CD14-positive monocyte (primary cell): ENCODE measurements around the gene KRT75. TPM values are rescaled to one million over a fixed set of nuclear protein-coding genes. Genes with fewer than 3 reads are reported as not detected.

Source experiments
- DNase-seq, 3 donors: peaks; one replicate each; pipeline ENCODE4 v3.0.0-alpha.2; 2011 to 2022
- H2AFZ ChIP-seq: 2 replicates; pipeline ENCODE4 v1.6.0; 2012; ENCODE audit warnings: mild to moderate bottlenecking, low read depth, low read length, inconsistent platforms; ENCODE audit not compliant: insufficient read depth, poor library complexity, severe bottlenecking
- H3K27ac ChIP-seq, 2 donors: 1 replicate in 1 of 2; 2 replicates in 1 of 2; pipeline ENCODE4 v1.5.1; 2012 to 2013; ENCODE audit warnings: low read length in 2 of 2, control low read depth in 1 of 2, inconsistent platforms in 1 of 2, low read depth in 1 of 2, mild to moderate bottlenecking in 1 of 2
- H3K27me3 ChIP-seq, 2 donors: one replicate each; pipeline versions ENCODE4 v1.6.0 to v1.6.1; 2011 to 2013; ENCODE audit warnings: low read length in 2 of 2; ENCODE audit not compliant: control insufficient read depth in 2 of 2, insufficient read depth in 2 of 2
- H3K36me3 ChIP-seq, 2 donors: replicated peaks in 1 of 2; 1 replicate in 1 of 2; 2 replicates in 1 of 2; pipeline versions ENCODE4 v1.5.1 to v1.6.1; 2012 to 2013; ENCODE audit warnings: low read length in 2 of 2, control low read depth in 1 of 2, inconsistent platforms in 1 of 2, mild to moderate bottlenecking in 1 of 2; ENCODE audit not compliant: insufficient read depth in 2 of 2, control insufficient read depth in 1 of 2
- H3K4me1 ChIP-seq, 2 donors: 1 replicate in 1 of 2; 2 replicates in 1 of 2; pipeline versions ENCODE4 v1.5.1 to v1.6.1; 2012 to 2013; ENCODE audit warnings: low read length in 2 of 2, control low read depth in 1 of 2, inconsistent platforms in 1 of 2, mild to moderate bottlenecking in 1 of 2, moderate library complexity in 1 of 2; ENCODE audit not compliant: insufficient read depth in 2 of 2, control insufficient read depth in 1 of 2
- H3K4me2 ChIP-seq: replicated peaks from 2 replicates; pipeline ENCODE3; 2012; ENCODE audit warnings: low read length, moderate library complexity, mild to moderate bottlenecking; ENCODE audit not compliant: poor library complexity, severe bottlenecking; ENCODE audit errors: extremely low read depth
- H3K4me3 ChIP-seq, 3 experiments: fragments of 200-600 bp in 1 of 3; sonication (generic) in 1 of 3; replicated peaks in 1 of 3; 1 replicate in 2 of 3; 2 replicates in 1 of 3; pipeline ENCODE4 v1.5.1; 2011 to 2013; ENCODE audit warnings: low read length in 3 of 3, mild to moderate bottlenecking in 3 of 3, control low read depth in 2 of 3, low read depth in 2 of 3, inconsistent platforms in 1 of 3, moderate library complexity in 1 of 3
- H3K79me2 ChIP-seq: 2 replicates; pipeline ENCODE4 v1.6.0; 2012; ENCODE audit warnings: mild to moderate bottlenecking, control low read depth, inconsistent platforms, low read length, moderate library complexity; ENCODE audit not compliant: insufficient read depth
- H3K9ac ChIP-seq: 2 replicates; pipeline ENCODE4 v1.6.0; 2017; ENCODE audit warnings: low read length, mild to moderate bottlenecking; ENCODE audit not compliant: insufficient read depth, poor library complexity, severe bottlenecking
- H3K9me3 ChIP-seq, 2 donors: replicated peaks in 1 of 2; 1 replicate in 1 of 2; 2 replicates in 1 of 2; pipeline versions ENCODE4 v1.5.1 to v1.6.1; 2012 to 2013; ENCODE audit warnings: low read length in 2 of 2, control low read depth in 1 of 2; ENCODE audit not compliant: control insufficient read depth in 1 of 2, insufficient read depth in 1 of 2
- H4K20me1 ChIP-seq: 2 replicates; pipeline ENCODE4 v1.6.0; 2012; ENCODE audit warnings: mild to moderate bottlenecking, low read length, control low read depth, moderate library complexity; ENCODE audit not compliant: insufficient read depth
- H3K27ac Mint-ChIP-seq, 7 donors: one replicate each; pipeline ENCODE4 v1.8.0; 2020; ENCODE audit warnings: mild to moderate bottlenecking in 7 of 7, mixed read lengths in 7 of 7, moderate library complexity in 6 of 7, inconsistent platforms in 2 of 7
- H3K27me3 Mint-ChIP-seq, 3 donors: one replicate each; pipeline ENCODE4 v1.8.0; 2021 to 2022; ENCODE audit warnings: low read depth in 3 of 3, mild to moderate bottlenecking in 3 of 3, mixed read lengths in 3 of 3, moderate library complexity in 3 of 3, inconsistent platforms in 1 of 3
- H3K36me3 Mint-ChIP-seq, 2 donors: one replicate each; pipeline ENCODE4 v1.8.0; 2020; ENCODE audit warnings: mixed read lengths in 2 of 2, inconsistent platforms in 1 of 2, mild to moderate bottlenecking in 1 of 2
- H3K4me1 Mint-ChIP-seq: one replicate; pipeline ENCODE4 v1.8.0; 2020; ENCODE audit warnings: mild to moderate bottlenecking, mixed read lengths
- H3K4me3 Mint-ChIP-seq, 2 donors: one replicate each; pipeline ENCODE4 v1.8.0; 2020; ENCODE audit warnings: mild to moderate bottlenecking in 2 of 2, mixed read lengths in 2 of 2, moderate library complexity in 1 of 2
- H3K9me3 Mint-ChIP-seq, 7 donors: one replicate each; pipeline ENCODE4 v1.8.0; 2020 to 2022; ENCODE audit warnings: mixed read lengths in 7 of 7, mild to moderate bottlenecking in 6 of 7, moderate library complexity in 6 of 7, inconsistent platforms in 2 of 7
- CTCF ChIP-seq: fragments of 200-600 bp; IDR thresholded peaks from one replicate; pipeline ENCODE4 v1.8.0; 2022; ENCODE audit warnings: antibody characterized with exemption, mild to moderate bottlenecking
- WGBS: methylation state at CpG from one replicate; pipeline ENCODE4 v1.1.5; 2013; ENCODE audit warnings: missing lambda C conversion rate; ENCODE audit not compliant: insufficient coverage; 5-methylcytosine and 5-hydroxymethylcytosine counted together
- intact Hi-C, 2 donors: fragments of 100-400 bp; cut with micrococcal nuclease; formaldehyde crosslinking; loops; one replicate each; pipeline versions ENCODE4 v1.15.0 to v1.15.1; 2023
- polyA plus RNA-seq, 3 donors: library from polyadenylated mRNA; depleted of rRNA in 1 of 3; unstranded in 2 of 3; stranded (reverse) in 1 of 3; fragments of 300-500 nt in 2 of 3; fragments of >200 nt in 1 of 3; fragmentation: Illumina TruSeq in 2 of 3; gene quantifications; 1 replicate in 2 of 3; 2 replicates in 1 of 3; pipeline ENCODE4 v1.2.3, GENCODE V29; 2012 to 2021

The KRT75 gene
- polyA plus RNA-seq, 3 donors: not detected

GRCh38 chr12:52473768-52474167 is 39.6 kb upstream of the KRT75 start, which contains the start of gene KRT6C:
KRT6C (minus strand) TSS chr12:52473805; CDS start chr12:52473737, 68 bp downstream.
- intact Hi-C loops: no loop called here
- Histone ChIP-seq H3K27me3 (peaks cover 0 to 2% of the 10 kb centered on the region in 2 donors), H3K9me3 (no peaks in the 10 kb centered on the region), H3K4me1 (no peaks in the 10 kb centered on the region), H3K4me3 (no peak within 1 kb of the TSS), H3K9ac (no peak within 1 kb of the TSS), H3K79me2 (no peaks in the 10 kb centered on the region), H4K20me1 (no peaks in the 10 kb centered on the region), H3K27ac (no peak within 1 kb of the TSS), H3K4me2 (no peak within 1 kb of the TSS), H3K36me3 (no peaks in the 10 kb centered on the region), H2AFZ (no peak within 1 kb of the TSS)
- H3K36me3 Mint-ChIP-seq: no peaks in the 10 kb centered on the region
- WGBS: 89% methylated on average over 4 of the region's 4 CpGs
- peaks cover 3 to 7% (median 5%) of the 10 kb centered on the region in 3 donors for H3K27me3 Mint-ChIP-seq
- H3K4me3 Mint-ChIP-seq: no peak within 1 kb of the TSS
- peaks cover 0 to 8% (median 3%) of the 10 kb centered on the region in 7 donors for H3K9me3 Mint-ChIP-seq
- no peak within 1 kb of the TSS for H3K27ac Mint-ChIP-seq
- no peaks in the 10 kb centered on the region for H3K4me1 Mint-ChIP-seq
- DNase-seq: no peak
- no peak for TF ChIP-seq CTCF

DNA sequence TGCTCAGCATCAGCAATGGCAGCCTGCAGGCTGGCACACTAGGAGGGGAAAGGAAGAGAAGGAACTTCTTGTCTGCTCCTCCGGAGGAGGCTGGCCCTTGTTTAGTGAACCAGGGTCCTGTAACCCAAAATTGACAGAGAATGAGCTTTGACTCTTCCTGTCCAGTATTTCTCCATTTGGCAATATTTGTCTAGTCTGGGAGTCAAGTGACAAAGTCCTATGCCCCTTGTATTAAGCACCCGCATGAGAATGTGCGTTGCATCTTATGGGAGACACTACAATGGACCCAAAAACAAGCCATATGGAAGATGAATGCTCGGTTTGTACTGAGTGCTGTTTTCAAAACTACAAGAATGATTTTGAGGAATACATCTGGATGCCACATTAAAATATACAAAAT is 35.7 kb upstream of the KRT75 start:
- H3K9me3 Mint-ChIP-seq: no peaks in the 10 kb centered on the region
- Histone ChIP-seq H3K9me3 (no peaks in the 10 kb centered on the region), H3K79me2 (no peaks in the 10 kb centered on the region), H3K9ac (no peak overlapping the region), H3K36me3 (no peaks in the 10 kb centered on the region), H2AFZ (no peak overlapping the region), H3K4me2 (no peak overlapping the region), H3K4me1 (no peaks in the 10 kb centered on the region), H4K20me1 (no peaks in the 10 kb centered on the region), H3K4me3 (no peak overlapping the region), H3K27ac (no peak overlapping the region), H3K27me3 (no peaks in the 10 kb centered on the region)
- 83% methylated on average over 3 of the region's 4 CpGs for WGBS
- no peak overlapping the region for H3K27ac Mint-ChIP-seq
- no peaks in the 10 kb centered on the region for H3K4me1 Mint-ChIP-seq
- H3K27me3 Mint-ChIP-seq: peaks cover 0 to 13% (median 6%) of the 10 kb centered on the region in 3 donors
- no peak for TF ChIP-seq CTCF
- DNase-seq: no peak
- no peaks in the 10 kb centered on the region for H3K36me3 Mint-ChIP-seq
- H3K4me3 Mint-ChIP-seq: no peak overlapping the region
- intact Hi-C loops: no loop called here
